HepG2 (cell line): ENCODE results near the gene TESPA1. TPM values are rescaled to one million over a fixed set of nuclear protein-coding genes. Genes with fewer than 3 reads are reported as not detected.

Source experiments
- ATAC-seq: fragments of 200-7000 bp; cut with Tn5 transposase; 3 replicates; pipeline ENCODE4 v1.9.1; 2020; ENCODE audit warnings: mild to moderate bottlenecking, moderate library complexity
- BruUV-seq: library from RNA; stranded (reverse); fragments of 400-500 nt; replicated peaks from 2 replicates; lab custom pipeline; 2021; lab: Mats Ljungman, UMichigan
- CTCF ChIA-PET: fragments of 300-600 bp; formaldehyde crosslinking; extraction: SDS; loops from one replicate; lab custom pipeline; 2021; ENCODE audit warnings: low total read pairs, inconsistent platforms, low intra/inter-chr PET ratio; lab: Yijun Ruan, JAX
- POLR2A ChIA-PET: fragments of 350-600 bp; sonication (Branson Sonifier 250); formaldehyde crosslinking; loops from one replicate; lab custom pipeline; 2020; ENCODE audit warnings: antibody characterized with exemption, inconsistent platforms; lab: Yijun Ruan, JAX
- DNase-seq: peaks from one replicate; pipeline ENCODE4 v3.0.0-alpha.2; 2015; ENCODE audit warnings: low spot score
- FAIRE-seq: peaks from 3 replicates; lab custom pipeline; 2011; peaks lifted over from hg19 to GRCh38; lab: Jason Lieb, UNC
- H2AFZ ChIP-seq: one replicate; pipeline ENCODE4 v1.6.1; 2011; ENCODE audit warnings: low read length, inconsistent platforms
- H3K27ac ChIP-seq: fragments of 300-600 bp; 3 replicates; pipeline ENCODE4 v1.8.0; 2011; ENCODE audit warnings: mixed run types, mild to moderate bottlenecking, mixed read lengths, low read length, inconsistent platforms; ENCODE audit not compliant: insufficient read depth; ENCODE audit errors: extremely low read length
- H3K27me3 ChIP-seq, 2 experiments: fragments of 200-600 bp in 1 of 2; 2 replicates in 1 of 2; 3 replicates in 1 of 2; pipeline versions ENCODE4 v1.6.0 to v1.8.0; 2011; ENCODE audit warnings: low read length in 2 of 2, mild to moderate bottlenecking in 2 of 2, moderate library complexity in 2 of 2, inconsistent platforms in 1 of 2; ENCODE audit not compliant: insufficient read depth in 2 of 2, control insufficient read depth in 1 of 2
- H3K36me3 ChIP-seq, 2 experiments: fragments of 200-600 bp in 1 of 2; replicated peaks in 1 of 2; 2 replicates in 1 of 2; 3 replicates in 1 of 2; pipeline versions ENCODE4 v1.5.1 to v1.8.0; 2011; ENCODE audit warnings: low read length in 2 of 2, inconsistent platforms in 1 of 2; ENCODE audit not compliant: insufficient read depth in 2 of 2, control insufficient read depth in 1 of 2
- H3K4me1 ChIP-seq: 2 replicates; pipeline ENCODE4 v1.5.1; 2012; ENCODE audit warnings: low read length, inconsistent platforms; ENCODE audit not compliant: insufficient read depth
- H3K4me2 ChIP-seq: 2 replicates; pipeline ENCODE4 v1.6.0; 2011; ENCODE audit warnings: low read depth, low read length, inconsistent platforms
- H3K4me3 ChIP-seq, 3 experiments: fragments of 200-600 bp in 1 of 3; sonication (generic), shearing (Covaris generic) in 1 of 3; replicated peaks in 1 of 3; 2 replicates each; pipeline ENCODE4 v1.5.1; 2011 to 2016; ENCODE audit warnings: low read length in 3 of 3, inconsistent platforms in 2 of 3, low read depth in 2 of 3, mild to moderate bottlenecking in 2 of 3, control low read depth in 1 of 3, mixed read lengths in 1 of 3; ENCODE audit not compliant: insufficient read depth in 1 of 3
- H3K79me2 ChIP-seq: one replicate; pipeline ENCODE4 v1.6.1; 2011; ENCODE audit warnings: low read length, inconsistent platforms; ENCODE audit not compliant: insufficient read depth
- H3K9ac ChIP-seq: 2 replicates; pipeline ENCODE4 v1.6.0; 2011; ENCODE audit warnings: mild to moderate bottlenecking, low read depth, low read length, inconsistent platforms; ENCODE audit not compliant: insufficient read depth
- H3K9me3 ChIP-seq: 2 replicates; pipeline ENCODE4 v1.5.1; 2012; ENCODE audit warnings: mild to moderate bottlenecking, low read length
- H4K20me1 ChIP-seq: 2 replicates; pipeline ENCODE4 v1.6.0; 2011; ENCODE audit warnings: inconsistent platforms, mild to moderate bottlenecking, low read length, moderate library complexity; ENCODE audit not compliant: insufficient read depth
- HES4 ChIP-seq: sonication (generic); formaldehyde crosslinking; IDR thresholded peaks from 2 replicates; pipeline ENCODE4 v1.9.0; 2021; ENCODE audit warnings: mild to moderate bottlenecking, missing genetic modification reagents, borderline replicate concordance
- MBD4 ChIP-seq: IDR thresholded peaks from 2 replicates; pipeline ENCODE4 v1.6.1; 2012; ENCODE audit warnings: low read length, inconsistent platforms, borderline replicate concordance
- MED13 ChIP-seq: sonication (generic); formaldehyde crosslinking; IDR thresholded peaks from 2 replicates; pipeline ENCODE4 v1.5.0; 2020; ENCODE audit warnings: missing genetic modification reagents
- RXRB ChIP-seq: IDR thresholded peaks from 2 replicates; pipeline ENCODE4 v1.6.1; 2016; ENCODE audit warnings: borderline replicate concordance, missing genetic modification reagents, missing compliant biosample characterization
- SALL1 ChIP-seq: sonication (generic); formaldehyde crosslinking; IDR thresholded peaks from 2 replicates; pipeline ENCODE4 v1.8.0; 2022; ENCODE audit warnings: mild to moderate bottlenecking, missing genetic modification reagents
- TARDBP ChIP-seq: sonication (generic); formaldehyde crosslinking; IDR thresholded peaks from 2 replicates; pipeline ENCODE4 v1.8.0; 2022; ENCODE audit warnings: mild to moderate bottlenecking, missing genetic modification reagents
- ZFP1 ChIP-seq: IDR thresholded peaks from 2 replicates; pipeline ENCODE4 v1.6.1; 2016
- ZMYM4 ChIP-seq: sonication (generic); formaldehyde crosslinking; IDR thresholded peaks from 2 replicates; pipeline ENCODE4 v1.8.1; 2023; ENCODE audit warnings: mild to moderate bottlenecking, missing genetic modification reagents
- ZNF263 ChIP-seq: sonication (generic); formaldehyde crosslinking; IDR thresholded peaks from 2 replicates; pipeline ENCODE4 v1.4.0; 2020; ENCODE audit warnings: missing genetic modification reagents
- ZNF282 ChIP-seq: fragments of 450-650 bp; IDR thresholded peaks from 2 replicates; pipeline ENCODE4 v1.6.1; 2018; ENCODE audit not compliant: partially characterized antibody
- ZNF441 ChIP-seq: sonication (generic); formaldehyde crosslinking; IDR thresholded peaks from 2 replicates; pipeline ENCODE4 v1.7.0; 2021; ENCODE audit warnings: missing genetic modification reagents, borderline replicate concordance
- ZNF546 ChIP-seq: sonication (generic); formaldehyde crosslinking; conservative IDR thresholded peaks from 2 replicates; pipeline ENCODE4 v1.8.1; 2023; ENCODE audit warnings: mild to moderate bottlenecking, missing genetic modification reagents
- ZNF7 ChIP-seq: IDR thresholded peaks from 2 replicates; pipeline ENCODE4 v1.6.1; 2016; ENCODE audit warnings: missing biosample characterization, missing genetic modification reagents
- ZNF766 ChIP-seq: sonication (generic); formaldehyde crosslinking; IDR thresholded peaks from 2 replicates; pipeline ENCODE4 v1.5.0; 2020; ENCODE audit warnings: missing genetic modification reagents, borderline replicate concordance
- ZNF878 ChIP-seq: sonication (generic); formaldehyde crosslinking; IDR thresholded peaks from 2 replicates; pipeline ENCODE4 v1.8.1; 2023; ENCODE audit warnings: mild to moderate bottlenecking, missing genetic modification reagents, moderate library complexity
- ZSCAN22 ChIP-seq: sonication (generic); formaldehyde crosslinking; IDR thresholded peaks from 2 replicates; pipeline ENCODE4 v1.4.0; 2020; ENCODE audit warnings: mild to moderate bottlenecking, missing genetic modification reagents
- WGBS: methylation state at CpG from one replicate; pipeline ENCODE4 v1.1.6; 2017; ENCODE audit warnings: low lambda C conversion rate; 5-methylcytosine and 5-hydroxymethylcytosine counted together
- in situ Hi-C: cut with HindIII; loops from 2 replicates; pipeline ENCODE4 v1.10.0; 2017; ENCODE audit warnings: low pct_unique_long_range_greater_than_20kb; ENCODE audit not compliant: extremely low pct_ligation_motif_present
- intact Hi-C: fragments of 100-400 bp; cut with micrococcal nuclease; formaldehyde crosslinking; loops from one replicate; pipeline ENCODE4 v1.10.0; 2022; ENCODE audit not compliant: unreplicated experiment
- polyA plus RNA-seq, 8 experiments: library from polyadenylated mRNA; depleted of rRNA in 3 of 8; stranded (reverse) in 7 of 8; unstranded in 1 of 8; fragments of >200 nt; fragmentation: Illumina TruSeq in 4 of 8; extraction: Trizol in 4 of 8; gene quantifications; 2 replicates each; pipeline versions ENCODE4 v1.2.1 to v1.2.3, GENCODE V29; 2011 to 2016; ENCODE audit warnings: low read depth in 4 of 8, missing spikeins in 1 of 8, mixed read lengths in 1 of 8; ENCODE audit not compliant: insufficient read depth in 1 of 8
- total RNA-seq, 5 experiments: library from RNA; depleted of rRNA; stranded (reverse); fragments of >200 nt; fragmentation: Illumina TruSeq; extraction: Trizol; gene quantifications; 2 replicates each; pipeline ENCODE4 v1.2.3, GENCODE V29; 2016; ENCODE audit warnings: low read depth in 1 of 5
- TF ChIP-seq, protein P1 (sequence below): sonication (generic); formaldehyde crosslinking; IDR thresholded peaks from 2 replicates; pipeline ENCODE4 v1.8.0; 2022; ENCODE audit warnings: missing genetic modification reagents, mild to moderate bottlenecking, moderate library complexity, borderline replicate concordance
- TF ChIP-seq, protein P2 (sequence below): sonication (generic); IDR thresholded peaks from 2 replicates; pipeline ENCODE4 v1.6.1; 2016; ENCODE audit warnings: low read depth, borderline replicate concordance

The TESPA1 gene
- total and polyA plus RNA-seq, 2 of the 13 experiments (the other 11 are each of a cell fraction or from before 2014, with no cell fraction given) = not detected

DNA sequence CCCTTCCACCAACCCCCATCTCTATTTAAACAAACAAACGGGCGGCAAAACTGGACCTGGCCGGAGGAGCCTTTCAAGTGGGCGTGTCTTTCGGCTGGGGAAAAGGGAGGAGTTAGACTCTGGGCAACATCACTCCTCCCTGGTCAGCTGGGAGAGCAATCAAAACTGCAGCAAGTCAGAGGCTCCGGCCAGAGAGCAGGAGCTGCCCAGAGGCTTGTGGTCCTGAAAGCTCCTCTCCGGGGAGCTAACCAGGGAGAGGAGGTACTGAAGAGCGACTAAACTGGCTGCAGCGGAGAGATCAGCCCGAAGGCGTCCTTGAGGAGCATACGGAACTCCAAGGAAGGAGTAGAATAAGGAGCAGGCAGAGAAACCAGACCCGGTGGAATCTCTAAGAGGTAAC lies 35.2 kb upstream of the TESPA1 start, which contains the start of gene NEUROD4 (continued):
- TF ChIP-seq ZNF766 (CRISPR knock-in tag) (no peak), ZMYM4 (CRISPR knock-in tag) (no peak), ZSCAN22 (CRISPR knock-in tag) (no peak), ZNF546 (CRISPR knock-in tag) (no peak), ZNF7 (CRISPR knock-in tag) (no peak), HES4 (CRISPR knock-in tag) (no peak), SALL1 (CRISPR knock-in tag) (peak; percentile 67; the same call in 1 of the 2 replicates), ZFP1 (CRISPR knock-in tag) (no peak)
- TF ChIP-seq, protein P1, sequence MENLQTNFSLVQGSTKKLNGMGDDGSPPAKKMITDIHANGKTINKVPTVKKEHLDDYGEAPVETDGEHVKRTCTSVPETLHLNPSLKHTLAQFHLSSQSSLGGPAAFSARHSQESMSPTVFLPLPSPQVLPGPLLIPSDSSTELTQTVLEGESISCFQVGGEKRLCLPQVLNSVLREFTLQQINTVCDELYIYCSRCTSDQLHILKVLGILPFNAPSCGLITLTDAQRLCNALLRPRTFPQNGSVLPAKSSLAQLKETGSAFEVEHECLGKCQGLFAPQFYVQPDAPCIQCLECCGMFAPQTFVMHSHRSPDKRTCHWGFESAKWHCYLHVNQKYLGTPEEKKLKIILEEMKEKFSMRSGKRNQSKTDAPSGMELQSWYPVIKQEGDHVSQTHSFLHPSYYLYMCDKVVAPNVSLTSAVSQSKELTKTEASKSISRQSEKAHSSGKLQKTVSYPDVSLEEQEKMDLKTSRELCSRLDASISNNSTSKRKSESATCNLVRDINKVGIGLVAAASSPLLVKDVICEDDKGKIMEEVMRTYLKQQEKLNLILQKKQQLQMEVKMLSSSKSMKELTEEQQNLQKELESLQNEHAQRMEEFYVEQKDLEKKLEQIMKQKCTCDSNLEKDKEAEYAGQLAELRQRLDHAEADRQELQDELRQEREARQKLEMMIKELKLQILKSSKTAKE (CRISPR knock-in tag) = no peak
- TF ChIP-seq, protein P2, sequence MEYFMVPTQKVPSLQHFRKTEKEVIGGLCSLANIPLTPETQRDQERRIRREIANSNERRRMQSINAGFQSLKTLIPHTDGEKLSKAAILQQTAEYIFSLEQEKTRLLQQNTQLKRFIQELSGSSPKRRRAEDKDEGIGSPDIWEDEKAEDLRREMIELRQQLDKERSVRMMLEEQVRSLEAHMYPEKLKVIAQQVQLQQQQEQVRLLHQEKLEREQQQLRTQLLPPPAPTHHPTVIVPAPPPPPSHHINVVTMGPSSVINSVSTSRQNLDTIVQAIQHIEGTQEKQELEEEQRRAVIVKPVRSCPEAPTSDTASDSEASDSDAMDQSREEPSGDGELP = peak; percentile 25; the same call in 1 of the 2 replicates

DNA sequence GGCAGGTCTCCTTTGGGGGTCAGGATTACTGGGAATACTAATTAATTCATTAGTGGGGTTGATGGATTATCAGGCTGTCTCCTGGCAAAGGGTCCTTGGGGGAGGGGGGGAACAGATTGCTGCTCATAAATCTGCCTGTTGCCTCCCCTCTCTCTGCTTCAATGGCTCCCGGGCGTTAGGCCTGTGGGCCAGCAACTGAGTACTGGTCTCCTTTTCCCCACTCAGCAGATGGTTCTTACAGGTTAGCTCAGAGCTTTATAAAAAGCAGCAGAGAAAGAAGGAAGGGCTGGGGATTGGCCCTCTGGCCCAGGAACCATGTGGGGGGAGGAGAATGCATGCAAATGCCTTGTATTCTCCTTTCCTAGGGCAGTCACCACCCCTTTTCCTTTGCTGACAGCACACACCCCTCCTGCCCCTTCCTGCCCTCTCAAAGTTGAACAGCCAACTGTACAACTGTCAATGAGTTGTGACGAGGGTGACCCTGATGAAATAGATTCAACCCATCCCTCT lies 32.9 kb upstream of the TESPA1 start:
- Histone ChIP-seq H4K20me1 (no peaks in the 10 kb centered on the region), H3K27ac (no peak overlapping the region), H3K36me3 (no peaks in the 10 kb centered on the region), H3K79me2 (no peaks in the 10 kb centered on the region), H3K27me3 (no peaks in the 10 kb centered on the region; a peak in 1 of 5 replicates), H3K4me2 (no peak overlapping the region), H3K4me1 (no peaks in the 10 kb centered on the region), H3K9ac (no peak overlapping the region), H3K9me3 (peaks cover 13% of the 10 kb centered on the region; the same call in 1 of the 2 replicates), H3K4me3 (no peak overlapping the region), H2AFZ (no peak overlapping the region)
- 0% methylated on average over 2 of the region's 3 CpGs for WGBS
- POLR2A ChIA-PET = no interaction called here
- intact Hi-C loops (no loop called here), in situ Hi-C loops (no loop called here)
- FAIRE-seq (no peak), ATAC-seq (no peak), DNase-seq (no peak)
- no TSS peak for BruUV-seq
- CTCF ChIA-PET = no interaction called here
- TF ChIP-seq ZSCAN22 (CRISPR knock-in tag) (no peak), RXRB (no peak), MBD4 (no peak), TARDBP (CRISPR knock-in tag) (no peak), ZNF878 (CRISPR knock-in tag) (no peak), HES4 (CRISPR knock-in tag) (no peak), ZNF282 (no peak), ZNF263 (CRISPR knock-in tag) (no peak), ZMYM4 (CRISPR knock-in tag) (no peak), MED13 (CRISPR knock-in tag) (no peak), ZNF441 (CRISPR knock-in tag) (no peak)
